IPS-20b (cell line): ENCODE results near the gene RPS3A.

Source experiments
- H3K27ac ChIP-seq: one replicate; pipeline ENCODE4 v1.5.1; 2013; ENCODE audit warnings: low read length
- H3K27me3 ChIP-seq: 2 replicates; pipeline ENCODE4 v1.6.1; 2013; ENCODE audit warnings: mild to moderate bottlenecking, low read length, inconsistent platforms; ENCODE audit not compliant: insufficient read depth
- H3K36me3 ChIP-seq: 2 replicates; pipeline ENCODE4 v1.6.1; 2013; ENCODE audit warnings: low read depth, mild to moderate bottlenecking, inconsistent platforms, low read length, moderate library complexity; ENCODE audit not compliant: insufficient read depth
- H3K4me1 ChIP-seq: 2 replicates; pipeline ENCODE4 v1.6.1; 2013; ENCODE audit warnings: mild to moderate bottlenecking, control low read depth, inconsistent platforms, low read length, moderate library complexity; ENCODE audit not compliant: insufficient read depth
- H3K4me3 ChIP-seq: 2 replicates; pipeline ENCODE4 v1.5.1; 2013; ENCODE audit warnings: mild to moderate bottlenecking, low read length, inconsistent platforms
- H3K9ac ChIP-seq: 2 replicates; pipeline ENCODE4 v1.6.1; 2013; ENCODE audit warnings: low read depth, mild to moderate bottlenecking, inconsistent platforms, low read length, moderate library complexity
- H3K9me3 ChIP-seq: 2 replicates; pipeline ENCODE4 v1.6.1; 2013; ENCODE audit warnings: mild to moderate bottlenecking, low read depth, low read length, inconsistent platforms; ENCODE audit not compliant: insufficient read depth

RPS3A gene

DNA sequence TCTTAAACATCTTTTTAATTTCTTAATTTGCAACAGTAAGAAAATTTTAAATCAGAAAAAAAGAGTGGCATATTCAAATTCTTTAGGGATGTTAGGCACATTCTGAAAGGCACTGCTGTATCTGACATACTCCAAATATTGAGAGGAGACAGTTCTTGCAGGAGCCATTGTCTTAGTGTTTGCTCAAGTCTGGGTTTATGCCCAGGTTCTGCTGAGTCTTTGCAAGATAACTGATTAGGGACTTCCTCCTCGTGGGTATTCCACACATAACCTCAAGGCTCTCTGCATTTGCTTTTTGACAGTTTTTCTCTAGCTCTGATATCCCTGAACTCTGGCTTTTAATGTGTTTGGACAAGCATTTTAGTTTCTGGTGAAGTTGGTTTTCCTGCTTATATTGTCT, 52.6 kb downstream of the RPS3A start:
- Histone ChIP-seq H3K9ac (no peak overlapping the region), H3K27ac (no peak overlapping the region), H3K9me3 (no peaks in the 10 kb centered on the region), H3K27me3 (no peaks in the 10 kb centered on the region), H3K4me3 (no peak overlapping the region), H3K4me1 (no peaks in the 10 kb centered on the region), H3K36me3 (peaks cover 23% of the 10 kb centered on the region)

DNA sequence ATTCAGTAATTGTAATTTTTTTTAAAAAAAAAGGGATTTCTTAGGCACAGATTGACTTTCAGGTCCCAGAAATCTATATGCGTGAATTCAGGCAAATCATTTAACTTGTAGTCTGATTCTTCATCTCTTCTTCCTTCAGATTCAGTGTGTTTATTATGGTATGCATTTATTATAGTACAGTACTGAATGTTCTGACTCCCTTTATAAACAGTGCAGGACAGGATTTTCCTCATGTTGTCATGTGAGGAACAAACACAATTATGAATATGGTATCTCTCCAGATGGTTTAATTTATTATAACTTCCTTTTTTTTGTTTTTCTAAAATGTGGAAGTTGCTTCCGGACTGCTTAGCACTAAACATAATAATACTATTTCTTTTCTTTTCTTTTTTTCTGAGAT, 54.2 kb downstream of the RPS3A start:
- Histone ChIP-seq H3K9ac (no peak overlapping the region), H3K27ac (no peak overlapping the region), H3K4me1 (no peaks in the 10 kb centered on the region), H3K36me3 (peaks cover 7% of the 10 kb centered on the region), H3K4me3 (no peak overlapping the region), H3K27me3 (no peaks in the 10 kb centered on the region), H3K9me3 (no peaks in the 10 kb centered on the region)
